K562 (cell line): ENCODE results near the gene GGA2. TPM values are rescaled to one million over a fixed set of nuclear protein-coding genes. Genes with fewer than 3 reads are reported as not detected.
A peak's percentile ranks its signal among the peaks of the same experiment; 100 is the strongest.

Experiments
- DACH1 ChIP-seq: fragments of 450-650 bp; IDR thresholded peaks from 2 replicates; pipeline ENCODE4 v1.6.1; 2018; ENCODE audit not compliant: partially characterized antibody
- ESRRA ChIP-seq: fragments of 450-650 bp; IDR thresholded peaks from 2 replicates; pipeline ENCODE4 v1.6.1; 2014; ENCODE audit warnings: low read depth, mild to moderate bottlenecking, moderate library complexity, borderline replicate concordance
- HDAC6 ChIP-seq: IDR thresholded peaks from 2 replicates; pipeline ENCODE4 v1.6.1; 2012; ENCODE audit warnings: low read depth, mild to moderate bottlenecking, control low read depth, inconsistent platforms, low read length, moderate library complexity
- HIVEP1 ChIP-seq: fragments of 250-450 bp; sonication (Bioruptor Pico); IDR thresholded peaks from 2 replicates; pipeline ENCODE4 v1.4.0; 2020; ENCODE audit warnings: mild to moderate bottlenecking
- MTA1 ChIP-seq: fragments of 450-650 bp; IDR thresholded peaks from 2 replicates; pipeline ENCODE4 v1.6.1; 2017; ENCODE audit warnings: borderline replicate concordance
- NCOA1 ChIP-seq: fragments of 450-650 bp; IDR thresholded peaks from 2 replicates; pipeline ENCODE4 v1.6.1; 2016; ENCODE audit warnings: low read depth
- PHF8 ChIP-seq: fragments of 200-600 bp; sonication (generic); IDR thresholded peaks from 2 replicates; pipeline ENCODE4 v1.6.1; 2012; ENCODE audit warnings: mixed run types, mild to moderate bottlenecking, inconsistent platforms, low read length, moderate library complexity, borderline replicate concordance
- polyA plus RNA-seq, 8 experiments: library from polyadenylated mRNA; depleted of rRNA in 4 of 8; stranded (reverse) in 5 of 8; unstranded in 3 of 8; fragments of >200 nt; fragmentation: Nextera tagmentation in 2 of 8; fragmentation: Illumina TruSeq in 1 of 8; extraction: Ambion mirVana in 2 of 8; extraction: Trizol in 1 of 8; gene quantifications; 2 replicates each; pipeline versions ENCODE4 v1.2.1 to v1.2.3, GENCODE V29; 2011 to 2014; ENCODE audit warnings: inconsistent platforms in 1 of 8, missing spikeins in 1 of 8
- total RNA-seq, 7 experiments: library from RNA; depleted of rRNA in 6 of 7; stranded (reverse); fragments of >200 nt in 6 of 7; fragmentation: Illumina TruSeq in 2 of 7; extraction: Trizol in 2 of 7; gene quantifications; 2 replicates each; pipeline versions ENCODE4 v1.2.1 to v1.2.3, GENCODE V29; 2011 to 2021; ENCODE audit warnings: low replicate concordance in 1 of 7
- TF ChIP-seq, protein P1 (sequence below), 2 experiments: IDR thresholded peaks; 2 replicates each; pipeline ENCODE4 v1.6.1; 2011; ENCODE audit warnings: borderline replicate concordance in 1 of 2, control low read depth in 1 of 2, low read depth in 1 of 2, low read length in 1 of 2, mild to moderate bottlenecking in 1 of 2, mixed read lengths in 1 of 2, moderate library complexity in 1 of 2; ENCODE audit not compliant: insufficient read depth in 1 of 2, insufficient read length in 1 of 2, poor library complexity in 1 of 2, severe bottlenecking in 1 of 2; ENCODE audit errors: extremely low read depth in 1 of 2
- TF ChIP-seq, protein P2 (sequence below): sonication (generic); formaldehyde crosslinking; IDR thresholded peaks from 2 replicates; pipeline ENCODE4 v1.8.1; 2023; ENCODE audit warnings: mild to moderate bottlenecking, missing genetic modification reagents
- TF ChIP-seq, protein P3 (sequence below): IDR thresholded peaks from 2 replicates; pipeline ENCODE4 v1.6.1; 2014; ENCODE audit warnings: antibody characterized with exemption
- TF ChIP-seq, protein P4 (sequence below), 2 experiments: IDR thresholded peaks; 2 replicates each; pipeline ENCODE4 v1.6.1; 2012; ENCODE audit warnings: improper control_type of control experiment in 2 of 2, low read depth in 2 of 2, low read length in 2 of 2, borderline replicate concordance in 1 of 2
- TF ChIP-seq, protein P5 (sequence below): sonication (generic); formaldehyde crosslinking; IDR thresholded peaks from 2 replicates; pipeline ENCODE4 v1.8.0; 2023; ENCODE audit warnings: missing genetic modification reagents, mild to moderate bottlenecking, borderline replicate concordance

The GGA2 gene
- total and polyA plus RNA-seq, 9 of the 15 experiments (the other 6 are each of a cell fraction or from before 2014, with no cell fraction given): 11.9 to 133 (median 66.3) TPM

DNA sequence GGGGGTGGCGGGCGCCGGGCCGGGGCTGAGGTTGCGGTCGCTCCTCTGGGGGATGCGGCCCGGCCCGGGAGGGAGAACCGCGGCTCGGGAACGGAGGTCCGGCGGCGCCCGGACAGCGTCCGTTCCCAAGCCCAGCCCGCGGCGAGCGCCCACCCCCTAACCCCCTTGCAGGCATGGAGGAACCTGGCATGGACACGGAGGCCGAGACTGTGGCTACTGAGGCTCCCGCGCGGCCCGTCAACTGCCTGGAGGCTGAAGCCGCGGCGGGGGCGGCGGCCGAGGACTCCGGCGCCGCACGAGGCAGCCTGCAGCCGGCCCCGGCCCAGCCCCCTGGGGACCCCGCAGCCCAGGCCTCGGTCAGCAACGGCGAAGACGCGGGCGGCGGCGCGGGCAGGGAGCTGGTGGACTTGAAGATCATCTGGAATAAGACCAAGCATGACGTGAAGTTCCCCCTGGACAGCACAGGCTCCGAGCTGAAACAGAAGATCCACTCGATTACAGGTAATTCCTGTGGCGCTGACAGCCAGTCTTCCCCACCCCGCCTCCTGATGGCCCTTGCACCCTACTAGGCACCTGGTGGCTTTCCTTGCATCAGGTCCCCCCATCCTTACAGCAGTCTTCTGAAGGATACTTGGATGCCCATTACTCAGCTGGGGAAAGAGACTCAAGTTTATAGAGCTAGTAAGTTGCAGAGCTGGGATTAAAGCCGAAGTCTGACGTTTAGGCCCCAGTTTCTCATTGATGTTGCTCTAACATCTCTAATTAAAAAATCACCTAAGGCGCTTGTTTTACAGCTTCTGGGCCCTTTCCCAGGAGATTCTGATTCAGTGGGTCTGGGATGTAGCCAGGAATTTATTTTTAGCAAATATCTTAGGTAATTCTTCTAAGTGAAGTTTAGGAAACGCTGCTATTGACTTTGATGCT is 47.7 kb upstream of the GGA2 start (continued):
- TF ChIP-seq, protein P1, sequence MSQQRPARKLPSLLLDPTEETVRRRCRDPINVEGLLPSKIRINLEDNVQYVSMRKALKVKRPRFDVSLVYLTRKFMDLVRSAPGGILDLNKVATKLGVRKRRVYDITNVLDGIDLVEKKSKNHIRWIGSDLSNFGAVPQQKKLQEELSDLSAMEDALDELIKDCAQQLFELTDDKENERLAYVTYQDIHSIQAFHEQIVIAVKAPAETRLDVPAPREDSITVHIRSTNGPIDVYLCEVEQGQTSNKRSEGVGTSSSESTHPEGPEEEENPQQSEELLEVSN (IDR thresholded peaks at IDR 0.05; ENCODE audit: borderline replicate concordance in 1 of 2, extremely low read depth in 1 of 2, insufficient read depth in 1 of 2, insufficient read length in 1 of 2, low read depth in 1 of 2, low read length in 1 of 2, poor library complexity in 1 of 2, severe bottlenecking in 1 of 2): no peak
- TF ChIP-seq DACH1 (no peak), HDAC6 (no peak), NCOA1 (no peak), PHF8 (peak; percentile 75; the same call in 1 of the 2 replicates), HIVEP1 (CRISPR knock-in tag) (0 out of 2 replicates have a peak, but pooled peaks have one; percentile 21), ESRRA (no peak), MTA1 (no peak)
- TF ChIP-seq, protein P2, sequence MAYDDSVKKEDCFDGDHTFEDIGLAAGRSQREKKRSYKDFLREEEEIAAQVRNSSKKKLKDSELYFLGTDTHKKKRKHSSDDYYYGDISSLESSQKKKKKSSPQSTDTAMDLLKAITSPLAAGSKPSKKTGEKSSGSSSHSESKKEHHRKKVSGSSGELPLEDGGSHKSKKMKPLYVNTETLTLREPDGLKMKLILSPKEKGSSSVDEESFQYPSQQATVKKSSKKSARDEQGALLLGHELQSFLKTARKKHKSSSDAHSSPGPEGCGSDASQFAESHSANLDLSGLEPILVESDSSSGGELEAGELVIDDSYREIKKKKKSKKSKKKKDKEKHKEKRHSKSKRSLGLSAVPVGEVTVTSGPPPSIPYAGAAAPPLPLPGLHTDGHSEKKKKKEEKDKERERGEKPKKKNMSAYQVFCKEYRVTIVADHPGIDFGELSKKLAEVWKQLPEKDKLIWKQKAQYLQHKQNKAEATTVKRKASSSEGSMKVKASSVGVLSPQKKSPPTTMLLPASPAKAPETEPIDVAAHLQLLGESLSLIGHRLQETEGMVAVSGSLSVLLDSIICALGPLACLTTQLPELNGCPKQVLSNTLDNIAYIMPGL (CRISPR knock-in tag): 0 out of 2 replicates have a peak, but pooled peaks have one; percentile 34
- TF ChIP-seq, protein P3, sequence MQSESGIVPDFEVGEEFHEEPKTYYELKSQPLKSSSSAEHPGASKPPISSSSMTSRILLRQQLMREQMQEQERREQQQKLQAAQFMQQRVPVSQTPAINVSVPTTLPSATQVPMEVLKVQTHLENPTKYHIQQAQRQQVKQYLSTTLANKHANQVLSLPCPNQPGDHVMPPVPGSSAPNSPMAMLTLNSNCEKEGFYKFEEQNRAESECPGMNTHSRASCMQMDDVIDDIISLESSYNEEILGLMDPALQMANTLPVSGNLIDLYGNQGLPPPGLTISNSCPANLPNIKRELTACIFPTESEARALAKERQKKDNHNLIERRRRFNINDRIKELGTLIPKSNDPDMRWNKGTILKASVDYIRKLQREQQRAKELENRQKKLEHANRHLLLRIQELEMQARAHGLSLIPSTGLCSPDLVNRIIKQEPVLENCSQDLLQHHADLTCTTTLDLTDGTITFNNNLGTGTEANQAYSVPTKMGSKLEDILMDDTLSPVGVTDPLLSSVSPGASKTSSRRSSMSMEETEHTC: no peak
- TF ChIP-seq, protein P4, sequence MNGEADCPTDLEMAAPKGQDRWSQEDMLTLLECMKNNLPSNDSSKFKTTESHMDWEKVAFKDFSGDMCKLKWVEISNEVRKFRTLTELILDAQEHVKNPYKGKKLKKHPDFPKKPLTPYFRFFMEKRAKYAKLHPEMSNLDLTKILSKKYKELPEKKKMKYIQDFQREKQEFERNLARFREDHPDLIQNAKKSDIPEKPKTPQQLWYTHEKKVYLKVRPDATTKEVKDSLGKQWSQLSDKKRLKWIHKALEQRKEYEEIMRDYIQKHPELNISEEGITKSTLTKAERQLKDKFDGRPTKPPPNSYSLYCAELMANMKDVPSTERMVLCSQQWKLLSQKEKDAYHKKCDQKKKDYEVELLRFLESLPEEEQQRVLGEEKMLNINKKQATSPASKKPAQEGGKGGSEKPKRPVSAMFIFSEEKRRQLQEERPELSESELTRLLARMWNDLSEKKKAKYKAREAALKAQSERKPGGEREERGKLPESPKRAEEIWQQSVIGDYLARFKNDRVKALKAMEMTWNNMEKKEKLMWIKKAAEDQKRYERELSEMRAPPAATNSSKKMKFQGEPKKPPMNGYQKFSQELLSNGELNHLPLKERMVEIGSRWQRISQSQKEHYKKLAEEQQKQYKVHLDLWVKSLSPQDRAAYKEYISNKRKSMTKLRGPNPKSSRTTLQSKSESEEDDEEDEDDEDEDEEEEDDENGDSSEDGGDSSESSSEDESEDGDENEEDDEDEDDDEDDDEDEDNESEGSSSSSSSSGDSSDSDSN (IDR thresholded peaks at IDR 0.05; ENCODE audit: borderline replicate concordance in 1 of 2, low read depth in 2 of 2, low read length in 2 of 2): 0 out of 4 replicates have a peak, but pooled peaks of 1 of the 2 experiments have one; percentile 6
- TF ChIP-seq, protein P5, sequence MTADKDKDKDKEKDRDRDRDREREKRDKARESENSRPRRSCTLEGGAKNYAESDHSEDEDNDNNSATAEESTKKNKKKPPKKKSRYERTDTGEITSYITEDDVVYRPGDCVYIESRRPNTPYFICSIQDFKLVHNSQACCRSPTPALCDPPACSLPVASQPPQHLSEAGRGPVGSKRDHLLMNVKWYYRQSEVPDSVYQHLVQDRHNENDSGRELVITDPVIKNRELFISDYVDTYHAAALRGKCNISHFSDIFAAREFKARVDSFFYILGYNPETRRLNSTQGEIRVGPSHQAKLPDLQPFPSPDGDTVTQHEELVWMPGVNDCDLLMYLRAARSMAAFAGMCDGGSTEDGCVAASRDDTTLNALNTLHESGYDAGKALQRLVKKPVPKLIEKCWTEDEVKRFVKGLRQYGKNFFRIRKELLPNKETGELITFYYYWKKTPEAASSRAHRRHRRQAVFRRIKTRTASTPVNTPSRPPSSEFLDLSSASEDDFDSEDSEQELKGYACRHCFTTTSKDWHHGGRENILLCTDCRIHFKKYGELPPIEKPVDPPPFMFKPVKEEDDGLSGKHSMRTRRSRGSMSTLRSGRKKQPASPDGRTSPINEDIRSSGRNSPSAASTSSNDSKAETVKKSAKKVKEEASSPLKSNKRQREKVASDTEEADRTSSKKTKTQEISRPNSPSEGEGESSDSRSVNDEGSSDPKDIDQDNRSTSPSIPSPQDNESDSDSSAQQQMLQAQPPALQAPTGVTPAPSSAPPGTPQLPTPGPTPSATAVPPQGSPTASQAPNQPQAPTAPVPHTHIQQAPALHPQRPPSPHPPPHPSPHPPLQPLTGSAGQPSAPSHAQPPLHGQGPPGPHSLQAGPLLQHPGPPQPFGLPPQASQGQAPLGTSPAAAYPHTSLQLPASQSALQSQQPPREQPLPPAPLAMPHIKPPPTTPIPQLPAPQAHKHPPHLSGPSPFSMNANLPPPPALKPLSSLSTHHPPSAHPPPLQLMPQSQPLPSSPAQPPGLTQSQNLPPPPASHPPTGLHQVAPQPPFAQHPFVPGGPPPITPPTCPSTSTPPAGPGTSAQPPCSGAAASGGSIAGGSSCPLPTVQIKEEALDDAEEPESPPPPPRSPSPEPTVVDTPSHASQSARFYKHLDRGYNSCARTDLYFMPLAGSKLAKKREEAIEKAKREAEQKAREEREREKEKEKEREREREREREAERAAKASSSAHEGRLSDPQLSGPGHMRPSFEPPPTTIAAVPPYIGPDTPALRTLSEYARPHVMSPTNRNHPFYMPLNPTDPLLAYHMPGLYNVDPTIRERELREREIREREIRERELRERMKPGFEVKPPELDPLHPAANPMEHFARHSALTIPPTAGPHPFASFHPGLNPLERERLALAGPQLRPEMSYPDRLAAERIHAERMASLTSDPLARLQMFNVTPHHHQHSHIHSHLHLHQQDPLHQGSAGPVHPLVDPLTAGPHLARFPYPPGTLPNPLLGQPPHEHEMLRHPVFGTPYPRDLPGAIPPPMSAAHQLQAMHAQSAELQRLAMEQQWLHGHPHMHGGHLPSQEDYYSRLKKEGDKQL (CRISPR knock-in tag): no peak
